Measurements from ENCODE around the gene JARID2. TPM values are rescaled to one million over a fixed set of nuclear protein-coding genes. Genes with fewer than 3 reads are reported as not detected.

Gene JARID2
- total RNA-seq = 5.2 and 5.4 TPM in 2 replicates

DNA sequence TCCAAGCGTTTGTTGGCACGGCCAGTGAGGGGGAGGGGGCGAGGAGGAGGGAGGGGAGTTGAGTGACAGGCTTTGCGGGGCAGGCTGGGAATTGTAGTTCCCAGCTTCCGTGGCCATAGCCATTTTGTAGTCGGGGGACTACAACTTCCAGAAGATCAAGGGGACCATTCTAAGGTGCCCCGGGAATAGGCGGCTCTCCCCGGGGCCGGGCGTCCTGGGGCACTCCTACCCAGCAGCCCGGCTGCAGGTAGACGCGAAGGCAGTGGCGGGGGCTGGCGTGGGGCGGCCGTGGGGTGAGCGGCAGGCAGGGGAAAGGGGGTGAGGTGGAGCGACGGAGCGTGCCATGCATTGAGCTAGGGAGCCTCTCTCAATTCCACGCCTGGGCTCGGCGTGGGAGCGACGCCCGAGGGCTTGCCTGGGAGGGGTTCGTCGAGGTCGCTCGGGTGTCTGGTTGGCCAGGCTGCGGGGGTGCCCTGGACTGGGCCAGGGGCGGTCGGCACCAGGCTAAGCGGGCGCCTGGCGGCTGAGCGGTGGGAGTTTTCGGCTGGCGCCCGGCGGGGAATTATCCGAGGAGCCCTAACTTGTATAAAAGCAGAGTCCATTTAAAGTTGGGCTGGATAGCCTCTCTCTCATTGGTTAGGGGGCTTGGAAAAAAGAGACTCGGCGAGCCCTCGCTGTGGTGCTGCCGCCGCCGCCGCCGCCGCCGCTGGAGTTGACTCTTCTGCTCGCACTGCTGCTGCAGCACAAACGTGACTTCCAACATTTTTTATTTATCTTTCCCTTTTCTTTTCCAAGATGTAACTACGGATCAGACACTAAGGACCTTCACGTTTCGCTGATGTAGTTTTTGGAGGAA, at the start of gene JARID2:
JARID2 (plus strand) TSS at position 709 of the 856 bp plus-strand sequence. CDS start 471 bp downstream, outside the sequence.

